Measurements from ENCODE around the gene HECW1. TPM values are rescaled to one million over a fixed set of nuclear protein-coding genes. Genes with fewer than 3 reads are reported as not detected.

Gene HECW1
- total and polyA plus RNA-seq, 12 donors = 0.07 to 0.23 TPM; not detected in 10

- no peak overlapping the region for H3K27ac ChIP-seq
- 68 to 76% methylated on average over 6 of the region's 6 CpGs for WGBS, 2 donors
Measured at GRCh38 chr7:43533801-43534479, 421.5 kb downstream of the HECW1 start.

GRCh38 chr7:43535031-43535451 is 422.6 kb downstream of the HECW1 start:
- Histone ChIP-seq H3K4me1 (peaks cover 0 to 13% (median 0%) of the 10 kb centered on the region in 9 donors), H3K27ac (peak overlapping the region in 1 of 10 donors; percentile 15), H3K4me3 (no peak overlapping the region), H3K9me3 (no peaks in the 10 kb centered on the region), H3K27me3 (no peaks in the 10 kb centered on the region), H3K36me3 (no peaks in the 10 kb centered on the region)
- ATAC-seq = peak in 1 of 8 donors; percentile 27
- no peak for DNase-seq
- 84 to 89% methylated on average over 4 of the region's 4 CpGs for WGBS, 2 donors
- no peak for TF ChIP-seq CTCF (IDR thresholded peaks at IDR 0.05)
- intact Hi-C loops (cut with DNase I) = no loop called here

More at GRCh38 chr7:43533801-43534479, 421.5 kb downstream of the HECW1 start:
- peaks cover 0 to 13% (median 0%) of the 10 kb centered on the region in 9 donors for H3K4me1 ChIP-seq
- intact Hi-C loops (cut with DNase I) = no loop called here
- no peaks in the 10 kb centered on the region for H3K9me3 ChIP-seq
- ATAC-seq = no peak
- no peaks in the 10 kb centered on the region for H3K27me3 ChIP-seq
- no peaks in the 10 kb centered on the region for H3K36me3 ChIP-seq
- no peak overlapping the region for H3K4me3 ChIP-seq
- DNase-seq = no peak
- TF ChIP-seq CTCF (IDR thresholded peaks at IDR 0.05) = no peak

GRCh38 chr7:43535810-43536585 is 423.6 kb downstream of the HECW1 start:
- 79 to 89% methylated on average over 6 of the region's 6 CpGs for WGBS, 2 donors
- no peak for TF ChIP-seq CTCF (IDR thresholded peaks at IDR 0.05)
- peaks cover 0 to 13% (median 0%) of the 10 kb centered on the region in 9 donors for H3K4me1 ChIP-seq
- H3K36me3 ChIP-seq = no peaks in the 10 kb centered on the region
- H3K4me3 ChIP-seq = no peak overlapping the region
- H3K27ac ChIP-seq = peak overlapping the region in 2 of 10 donors; percentile 5 to 15
- DNase-seq = no peak
- intact Hi-C loops (cut with DNase I) = no loop called here
- no peaks in the 10 kb centered on the region for H3K27me3 ChIP-seq
- peak in 1 of 8 donors; percentile 29 for ATAC-seq
- H3K9me3 ChIP-seq = no peaks in the 10 kb centered on the region

GRCh38 chr7:43536773-43537172 is 424.3 kb downstream of the HECW1 start:
- Histone ChIP-seq H3K27me3 (no peaks in the 10 kb centered on the region), H3K36me3 (no peaks in the 10 kb centered on the region), H3K4me3 (no peak overlapping the region), H3K4me1 (peaks cover 0 to 13% (median 0%) of the 10 kb centered on the region in 9 donors), H3K9me3 (no peaks in the 10 kb centered on the region), H3K27ac (peak overlapping the region in 1 of 10 donors; percentile 15)
- DNase-seq (no peak), ATAC-seq (no peak)
- intact Hi-C loops (cut with DNase I) = no loop called here
- TF ChIP-seq CTCF (IDR thresholded peaks at IDR 0.05) = no peak
- 87 to 90% methylated on average over 15 of the region's 15 CpGs for WGBS, 2 donors
